Activated CD8-positive, alpha-beta memory T cell treated with anti-CD3 and anti-CD28 coated beads, Interleukin-2, amount 50 U/mL, for 1 hour (primary cell): Measurements from ENCODE around the gene SLC26A9.
"Not testable (repeated sequence)": the region's sequence is repeated elsewhere in the genome, so short reads cannot be mapped to it uniquely, and the experiment has no call there.

Experiments used
- DNase-seq: peaks from one replicate; pipeline ENCODE4 v3.0.0-alpha.2; 2020; ENCODE audit errors: extremely low read depth

Gene SLC26A9

GRCh38 chr1:205889706-205890105 is 53.5 kb downstream of the SLC26A9 start:
- DNase-seq: not testable (repeated sequence)

- DNase-seq: not testable (repeated sequence)
These were observed 54.2 kb downstream of the SLC26A9 start for GRCh38 chr1:205889006-205889405.

GRCh38 chr1:205883792-205884191 is 59.5 kb downstream of the SLC26A9 start:
- DNase-seq: no peak

GRCh38 chr1:205880923-205881322 is 62.3 kb downstream of the SLC26A9 start:
- DNase-seq: no peak

- DNase-seq: no peak
These were observed 63.3 kb downstream of the SLC26A9 start for GRCh38 chr1:205879974-205880373.

GRCh38 chr1:205878026-205878425 is 65.2 kb downstream of the SLC26A9 start:
- DNase-seq: no peak

GRCh38 chr1:205873148-205873547 is 70.1 kb downstream of the SLC26A9 start:
- not testable (repeated sequence) for DNase-seq

- no peak for DNase-seq
These were observed 73.0 kb downstream of the SLC26A9 start for GRCh38 chr1:205870236-205870635.
